B cell (primary cell): ENCODE results near the gene ACHE. TPM values are rescaled to one million over a fixed set of nuclear protein-coding genes. Genes with fewer than 3 reads are reported as not detected.
A peak's percentile ranks its signal among the peaks of the same experiment; 100 is the strongest.

Experiments
- ATAC-seq: fragments of 200-7000 bp; cut with Tn5 transposase; one replicate; pipeline ENCODE4 v1.10.0; 2021; ENCODE audit warnings: low read depth, mild to moderate bottlenecking, moderate number of reproducible peaks, moderate library complexity
- CTCF ChIA-PET: fragments of 350-600 bp; sonication (Branson Sonifier 250); formaldehyde crosslinking; loops from one replicate; lab custom pipeline; 2021; ENCODE audit warnings: antibody characterized with exemption, inconsistent platforms; lab: Charles Lee
- POLR2A ChIA-PET: fragments of 350-600 bp; sonication (Branson Sonifier 250); formaldehyde crosslinking; loops from one replicate; lab custom pipeline; 2021; ENCODE audit warnings: antibody characterized with exemption; lab: Charles Lee
- DNase-seq: peaks from one replicate; pipeline ENCODE4 v3.0.0; 2013
- H2AFZ ChIP-seq: 2 replicates; pipeline ENCODE4 v1.6.1; 2012; ENCODE audit warnings: mild to moderate bottlenecking, low read depth, low read length; ENCODE audit not compliant: insufficient read depth, poor library complexity, severe bottlenecking
- H3K27ac ChIP-seq, 2 donors: 1 replicate in 1 of 2; 2 replicates in 1 of 2; pipeline ENCODE4 v1.5.1; 2012 to 2013; ENCODE audit warnings: low read length in 2 of 2, mild to moderate bottlenecking in 2 of 2, moderate library complexity in 1 of 2
- H3K27me3 ChIP-seq, 4 experiments: fragments of 200-600 bp in 1 of 4; sonication (generic) in 1 of 4; replicated peaks in 1 of 4; 1 replicate in 2 of 4; 2 replicates in 2 of 4; pipeline versions ENCODE4 v1.6.1 to v1.7.0; 2013 to 2016; ENCODE audit warnings: low read length in 3 of 4, mild to moderate bottlenecking in 2 of 4, mixed read lengths in 1 of 4, moderate library complexity in 1 of 4; ENCODE audit not compliant: insufficient read depth in 4 of 4, control insufficient read depth in 3 of 4; ENCODE audit errors: control extremely low read depth in 1 of 4
- H3K36me3 ChIP-seq, 2 experiments: replicated peaks in 1 of 2; 1 replicate in 1 of 2; 2 replicates in 1 of 2; pipeline versions ENCODE4 v1.6.1 to v1.7.1; 2013; ENCODE audit warnings: low read length in 1 of 2; ENCODE audit not compliant: insufficient read depth in 2 of 2, control insufficient read depth in 1 of 2; ENCODE audit errors: control extremely low read depth in 1 of 2, extremely low read depth in 1 of 2
- H3K4me1 ChIP-seq, 2 donors: fragments of 200-600 bp in 1 of 2; sonication (generic) in 1 of 2; 1 replicate in 1 of 2; 2 replicates in 1 of 2; pipeline versions ENCODE4 v1.5.1 to v1.6.1; 2013 to 2017; ENCODE audit warnings: low read length in 2 of 2; ENCODE audit not compliant: control insufficient read depth in 2 of 2, insufficient read depth in 2 of 2
- H3K4me2 ChIP-seq: replicated peaks from 2 replicates; pipeline ENCODE3; 2012; ENCODE audit warnings: mild to moderate bottlenecking, low read depth, low read length; ENCODE audit not compliant: poor library complexity, severe bottlenecking
- H3K4me3 ChIP-seq, 5 experiments: fragments of 200-600 bp in 1 of 5; sonication (generic) in 1 of 5; 1 replicate in 3 of 5; 2 replicates in 2 of 5; pipeline versions ENCODE4 v1.5.1 to v1.7.0; 2011 to 2016; ENCODE audit warnings: low read length in 4 of 5, mild to moderate bottlenecking in 4 of 5, low read depth in 2 of 5, control low read depth in 1 of 5, moderate library complexity in 1 of 5; ENCODE audit not compliant: insufficient read depth in 1 of 5; ENCODE audit errors: control extremely low read depth in 1 of 5, extremely low read depth in 1 of 5
- H3K79me2 ChIP-seq: fragments of 200-600 bp; sonication (generic); one replicate; pipeline ENCODE4 v1.6.0; 2016; ENCODE audit warnings: low read length; ENCODE audit not compliant: control insufficient read depth, insufficient read depth
- H3K9ac ChIP-seq: fragments of 200-600 bp; sonication (generic); 2 replicates; pipeline ENCODE4 v1.6.1; 2017; ENCODE audit warnings: mild to moderate bottlenecking, low read length, moderate library complexity
- H3K9me3 ChIP-seq, 3 donors: one replicate each; pipeline versions ENCODE4 v1.6.1 to v1.7.1; 2013; ENCODE audit warnings: low read length in 2 of 3; ENCODE audit not compliant: control insufficient read depth in 2 of 3, insufficient read depth in 1 of 3; ENCODE audit errors: control extremely low read depth in 1 of 3
- H4K20me1 ChIP-seq: 2 replicates; pipeline ENCODE4 v1.6.0; 2012; ENCODE audit warnings: mild to moderate bottlenecking, low read length; ENCODE audit not compliant: insufficient read depth, control insufficient read depth, poor library complexity, severe bottlenecking
- H3K27ac Mint-ChIP-seq: one replicate; pipeline ENCODE4 v1.8.0; 2021; ENCODE audit warnings: mixed read lengths
- H3K27me3 Mint-ChIP-seq: one replicate; pipeline ENCODE4 v1.8.0; 2021; ENCODE audit warnings: mixed read lengths
- H3K4me1 Mint-ChIP-seq: one replicate; pipeline ENCODE4 v1.8.0; 2021; ENCODE audit warnings: mixed read lengths
- H3K4me3 Mint-ChIP-seq: one replicate; pipeline ENCODE4 v1.8.0; 2021; ENCODE audit warnings: mixed read lengths
- H3K9me3 Mint-ChIP-seq: one replicate; pipeline ENCODE4 v1.8.0; 2022; ENCODE audit warnings: mixed read lengths; ENCODE audit not compliant: insufficient read depth
- CTCF ChIP-seq: fragments of 200-600 bp; IDR thresholded peaks from one replicate; pipeline ENCODE4 v1.8.0; 2022; ENCODE audit warnings: antibody characterized with exemption, mild to moderate bottlenecking
- EZH2 ChIP-seq: IDR thresholded peaks from 2 replicates; pipeline ENCODE4 v1.6.1; 2012; ENCODE audit warnings: borderline replicate concordance, low read depth, mild to moderate bottlenecking, moderate library complexity, low read length; ENCODE audit not compliant: insufficient read depth, poor library complexity, severe bottlenecking
- WGBS: methylation state at CpG from one replicate; pipeline ENCODE4 v1.1.5; 2013; ENCODE audit warnings: missing lambda C conversion rate; ENCODE audit not compliant: insufficient coverage; 5-methylcytosine and 5-hydroxymethylcytosine counted together
- intact Hi-C: fragments of 100-400 bp; cut with micrococcal nuclease; formaldehyde crosslinking; loops from one replicate; pipeline ENCODE4 v1.10.0; 2022
- polyA plus RNA-seq: library from polyadenylated mRNA; depleted of rRNA; stranded (reverse); fragments of >200 nt; gene quantifications from 2 replicates; pipeline ENCODE4 v1.2.3, GENCODE V29; 2012
- total RNA-seq, 2 donors: library from RNA; stranded (reverse); fragments of 120-200 nt in 1 of 2; gene quantifications; 1 replicate in 1 of 2; 2 replicates in 1 of 2; pipeline versions ENCODE4 v1.2.3 to v1.2.4, GENCODE V29; 2013 to 2022

ACHE gene
- total and polyA plus RNA-seq, 2 donors (not counting 1 experiment from before 2014, with no cell fraction given): 0.13 to 0.15 TPM

DNA sequence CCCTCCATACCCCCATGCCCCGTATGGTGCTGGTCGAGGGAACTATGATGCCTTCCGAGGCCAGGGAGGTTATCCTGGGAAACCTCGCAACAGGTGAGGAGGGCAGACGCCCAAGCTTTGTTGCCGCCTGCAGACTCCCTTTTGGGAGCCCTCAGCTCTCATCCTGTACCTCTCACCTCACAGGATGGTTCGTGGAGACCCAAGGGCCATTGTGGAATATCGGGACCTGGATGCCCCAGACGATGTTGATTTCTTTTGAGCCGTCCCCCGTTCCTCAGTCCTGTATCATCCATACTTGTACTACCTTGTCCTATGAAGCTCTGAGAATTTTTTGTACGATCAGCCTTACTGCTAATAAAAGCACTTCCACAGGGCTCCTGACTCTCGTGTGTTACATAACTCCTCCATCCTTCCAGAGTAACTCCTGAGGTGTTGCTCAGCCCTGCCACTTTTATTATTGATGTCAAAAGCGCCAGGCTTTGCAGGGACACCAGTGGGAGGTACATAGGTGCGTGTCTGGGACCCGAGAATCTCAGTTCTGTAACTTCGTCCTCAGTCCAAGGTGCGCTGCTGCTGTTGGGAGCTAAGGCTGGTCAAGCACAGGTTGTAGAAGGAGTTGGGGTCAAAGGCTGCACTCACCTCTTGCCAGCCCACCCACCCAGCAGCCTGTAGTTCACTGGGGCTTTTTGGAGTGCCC lies 7.2 kb downstream of the ACHE start:
- intact Hi-C loops: no loop called here
- peaks cover 0 to 16% (median 0%) of the 10 kb centered on the region in 3 donors for H3K9me3 ChIP-seq

More for the DNA sequence above, 7.2 kb downstream of the ACHE start:
- Histone ChIP-seq H4K20me1 (peaks cover 23% of the 10 kb centered on the region), H3K4me3 (peak overlapping the region; percentile 22 to 79 (median 74)), H3K27ac (peak overlapping the region; percentile 74 to 76), H3K79me2 (peaks cover 16% of the 10 kb centered on the region), H3K27me3 (peaks cover 0 to 31% (median 7%) of the 10 kb centered on the region in 4 experiments), H2AFZ (no peak overlapping the region), H3K36me3 (peaks cover 0 to 46% of the 10 kb centered on the region in 2 experiments), H3K9ac (peak overlapping the region; percentile 77), H3K4me2 (peak overlapping the region; percentile 99), H3K4me1 (peaks cover 38 to 48% of the 10 kb centered on the region in 2 donors)
- ATAC-seq (no peak), DNase-seq (no peak)
- Mint-ChIP-seq H3K4me1 (peaks cover 51% of the 10 kb centered on the region), H3K27ac (peak overlapping the region; percentile 92), H3K9me3 (no peaks in the 10 kb centered on the region), H3K27me3 (peaks cover 19% of the 10 kb centered on the region), H3K4me3 (peak overlapping the region; percentile 87)
- POLR2A ChIA-PET: interaction anchor here (0.6 to 5.6 kb wide), 2 partner anchors 13 to 360 kb away, joined by 5 to 84 read pairs; partner anchors contain the start of gene SRRT
- TF ChIP-seq CTCF: no peak
- no peak for TF ChIP-seq EZH2
- WGBS: 86% methylated on average over 18 of the region's 18 CpGs
- CTCF ChIA-PET: interaction anchor here (0.5 to 3.8 kb wide), 6 partner anchors 13 to 256 kb away, joined by 3 to 17 read pairs (median 6); partner anchors contain the start of genes POP7 and SRRT
